GM21717 (cell line): ENCODE measurements around the gene NDRG2.

Experiments used
- ATAC-seq: cut with Tn5 transposase; IDR thresholded peaks from one replicate; pipeline ENCODE4 v1.9.1; 2021; ENCODE audit warnings: mild to moderate bottlenecking, moderate library complexity; ENCODE audit not compliant: unreplicated experiment

NDRG2 gene

DNA sequence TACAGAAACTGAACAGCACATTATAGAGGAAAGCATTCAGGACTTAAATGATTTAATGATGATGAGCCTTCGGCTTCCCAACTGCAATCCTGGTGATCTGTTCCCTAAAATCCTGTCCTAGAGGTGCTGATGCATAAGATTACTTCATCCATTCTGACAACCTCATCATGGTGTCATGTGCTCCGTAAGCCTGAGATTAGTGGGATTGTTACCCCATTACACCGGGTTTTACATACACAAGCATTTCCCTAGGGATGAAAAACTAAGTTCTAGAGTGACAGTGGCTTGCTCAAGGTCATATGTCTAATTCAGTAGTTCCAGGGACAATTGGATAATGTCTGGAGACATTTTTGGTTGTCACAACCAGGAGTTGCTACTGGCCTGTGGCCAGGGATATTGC is 12.3 kb upstream of the NDRG2 start:
- no peak for ATAC-seq

DNA sequence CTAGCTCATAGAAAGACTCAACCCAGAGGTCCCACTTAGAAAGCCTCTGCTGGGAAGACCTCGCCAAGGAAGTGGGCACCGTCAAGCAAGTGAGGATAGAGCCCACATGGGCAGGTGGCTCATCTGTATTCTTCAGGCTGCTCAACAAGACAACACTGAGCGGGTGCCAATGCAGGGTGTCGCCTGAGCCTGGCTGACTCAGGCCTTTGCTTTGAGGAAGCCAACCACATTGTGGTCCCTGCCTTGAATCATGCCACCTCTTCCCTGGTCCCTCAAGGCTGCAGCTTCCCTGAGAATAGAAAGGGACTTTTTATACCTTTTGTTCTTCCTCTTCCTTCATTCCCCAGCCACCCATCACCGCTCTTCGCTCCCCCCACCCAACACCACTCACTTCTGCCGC is 11.9 kb upstream of the NDRG2 start:
- ATAC-seq = no peak

DNA sequence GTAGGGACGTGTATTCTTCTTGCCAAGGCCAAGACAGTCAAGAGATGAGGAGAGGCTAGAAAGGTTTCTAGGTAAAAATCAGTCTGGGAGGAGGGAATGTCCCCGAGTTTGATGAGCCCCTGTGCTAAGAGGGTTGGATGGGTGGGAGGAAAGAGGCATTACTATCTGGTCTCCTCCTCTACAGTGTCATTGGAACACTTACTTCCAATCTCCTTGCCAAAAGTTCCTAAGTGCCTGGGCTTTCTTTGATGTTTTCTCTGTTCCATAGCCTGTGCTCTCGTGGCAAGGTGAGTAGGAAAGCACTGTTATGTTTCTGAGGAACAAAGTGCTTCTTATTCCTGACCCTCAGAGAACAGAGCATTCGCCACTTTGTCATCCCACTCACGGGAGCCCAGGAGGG is 9.8 kb upstream of the NDRG2 start, which contains the start of gene RNASE13:
TSS of gene RNASE13 (minus strand) at position 101 of the 400 bp plus-strand sequence. CDS start 519 bp downstream, outside the sequence.
- no peak for ATAC-seq

DNA sequence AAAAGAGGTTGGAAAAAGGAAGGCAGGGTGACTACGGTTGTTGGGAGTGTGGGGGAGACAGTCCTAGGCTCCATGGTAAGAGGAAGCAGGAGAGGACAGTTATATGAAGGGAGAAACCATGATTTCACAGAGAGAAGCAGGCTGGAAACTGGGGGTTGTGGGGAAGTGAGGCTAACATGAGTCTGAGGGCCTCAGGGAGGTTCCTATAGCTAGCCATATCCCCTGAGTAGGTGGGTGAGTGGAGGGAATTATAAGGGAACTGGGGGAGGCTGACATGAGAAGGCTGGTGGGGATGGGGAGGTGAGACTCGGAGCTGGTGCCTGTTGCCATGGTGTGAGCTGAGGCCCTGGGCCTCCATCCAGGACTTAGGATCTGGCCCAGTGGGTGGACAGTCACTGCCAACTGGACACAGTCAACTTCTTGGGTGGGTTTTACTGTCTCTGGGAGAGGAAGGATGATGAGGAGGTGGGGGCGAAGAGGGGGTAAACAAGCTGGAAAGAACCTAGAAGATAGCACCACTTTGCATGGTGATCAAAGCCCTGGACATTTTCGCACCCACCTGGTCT is 8.4 kb upstream of the NDRG2 start:
- no peak for ATAC-seq

DNA sequence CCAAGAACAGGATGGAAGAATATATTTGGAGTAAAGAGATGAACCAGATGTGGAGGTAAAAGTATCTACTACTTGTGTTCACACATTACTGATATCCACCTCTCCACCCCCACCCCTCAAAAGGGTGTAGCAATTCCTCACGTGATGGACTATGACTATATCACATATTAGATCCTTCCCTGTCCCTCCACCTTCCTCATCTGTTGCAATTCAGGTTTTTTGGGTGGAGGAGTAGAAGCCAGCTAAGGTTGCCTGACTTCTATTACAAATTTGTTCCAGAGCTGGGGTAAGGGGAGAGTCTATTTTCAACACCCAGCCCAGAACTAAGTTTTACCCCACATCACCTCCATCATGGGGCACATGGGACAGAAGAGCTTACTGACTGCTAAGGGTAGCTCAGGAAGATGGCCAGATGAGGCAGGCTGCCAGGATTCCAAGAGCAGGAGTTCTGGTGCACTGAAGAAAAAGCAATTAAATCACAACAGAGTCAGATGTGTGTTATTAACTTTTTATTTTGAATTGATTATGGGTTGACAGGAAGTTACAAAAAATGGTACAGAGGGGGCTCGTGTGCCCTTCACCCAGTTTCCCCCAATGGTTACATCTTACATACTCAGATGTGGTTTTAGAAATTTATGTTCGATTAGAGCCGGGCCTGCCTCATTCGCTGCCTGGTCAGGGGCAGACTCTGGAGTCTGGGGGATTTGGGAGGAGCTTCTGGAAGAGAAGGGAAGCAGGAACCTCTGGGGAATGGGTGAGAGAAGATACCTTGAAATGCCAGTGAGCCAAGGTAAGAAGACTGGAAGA is 7.7 kb upstream of the NDRG2 start:
- no peak for ATAC-seq

DNA sequence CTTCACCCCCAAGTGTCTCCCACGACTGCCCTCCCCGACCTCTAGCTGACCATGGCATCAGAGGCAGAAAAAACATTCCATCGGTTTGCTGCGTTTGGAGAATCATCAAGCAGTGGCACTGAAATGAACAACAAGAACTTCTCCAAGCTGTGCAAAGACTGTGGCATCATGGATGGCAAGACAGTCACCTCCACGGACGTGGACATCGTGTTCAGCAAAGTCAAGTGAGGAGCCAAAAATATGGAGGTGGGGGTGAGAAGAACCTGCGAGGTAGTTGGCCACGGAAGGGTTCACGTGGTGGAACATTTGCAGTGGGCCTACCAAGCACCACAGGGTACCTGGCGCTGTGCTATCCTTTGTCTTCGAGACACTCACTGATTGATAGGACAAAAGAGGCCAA is 5.7 kb upstream of the NDRG2 start:
- no peak for ATAC-seq

DNA sequence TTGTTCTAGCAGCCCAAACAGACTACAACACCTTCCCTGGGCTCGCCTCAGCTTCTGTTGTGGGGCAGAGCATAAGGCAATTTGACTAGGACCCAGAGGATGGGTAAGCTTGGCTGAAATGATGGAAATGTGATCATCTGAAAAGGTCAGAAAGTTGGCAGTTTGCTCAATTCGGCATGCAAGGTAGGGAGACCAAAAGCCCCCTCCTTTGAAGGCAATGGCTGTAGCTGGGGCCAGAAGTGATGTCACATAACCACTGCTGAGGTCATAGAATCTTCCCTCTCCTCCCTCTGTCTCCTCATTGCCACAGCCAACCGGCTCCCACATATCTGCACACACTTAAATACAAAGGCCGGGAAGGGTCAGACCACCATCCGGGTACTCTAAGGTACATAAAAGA is 5.1 kb upstream of the NDRG2 start, which contains the start of gene TPPP2:
TSS of gene TPPP2 (plus strand) at position 301 of the 400 bp plus-strand sequence. CDS start 365 bp downstream, outside the sequence.
- no peak for ATAC-seq

DNA sequence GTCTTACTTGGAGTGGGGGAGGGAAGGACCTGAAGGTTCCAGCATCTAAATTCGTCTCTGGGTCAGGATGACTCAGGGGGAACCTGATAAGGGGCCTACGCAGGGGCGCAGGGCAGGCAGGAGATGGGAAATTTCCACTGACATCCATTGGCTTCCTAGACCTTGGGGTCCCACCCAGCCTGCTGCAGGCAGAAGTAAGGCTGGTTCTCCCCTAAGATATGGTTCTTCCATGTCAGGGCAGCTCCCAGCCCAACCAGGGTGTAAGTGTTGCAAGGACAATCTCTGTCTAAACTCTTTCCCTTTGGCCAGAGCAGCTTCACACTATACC is 2.1 kb upstream of the NDRG2 start:
- no peak for ATAC-seq

DNA sequence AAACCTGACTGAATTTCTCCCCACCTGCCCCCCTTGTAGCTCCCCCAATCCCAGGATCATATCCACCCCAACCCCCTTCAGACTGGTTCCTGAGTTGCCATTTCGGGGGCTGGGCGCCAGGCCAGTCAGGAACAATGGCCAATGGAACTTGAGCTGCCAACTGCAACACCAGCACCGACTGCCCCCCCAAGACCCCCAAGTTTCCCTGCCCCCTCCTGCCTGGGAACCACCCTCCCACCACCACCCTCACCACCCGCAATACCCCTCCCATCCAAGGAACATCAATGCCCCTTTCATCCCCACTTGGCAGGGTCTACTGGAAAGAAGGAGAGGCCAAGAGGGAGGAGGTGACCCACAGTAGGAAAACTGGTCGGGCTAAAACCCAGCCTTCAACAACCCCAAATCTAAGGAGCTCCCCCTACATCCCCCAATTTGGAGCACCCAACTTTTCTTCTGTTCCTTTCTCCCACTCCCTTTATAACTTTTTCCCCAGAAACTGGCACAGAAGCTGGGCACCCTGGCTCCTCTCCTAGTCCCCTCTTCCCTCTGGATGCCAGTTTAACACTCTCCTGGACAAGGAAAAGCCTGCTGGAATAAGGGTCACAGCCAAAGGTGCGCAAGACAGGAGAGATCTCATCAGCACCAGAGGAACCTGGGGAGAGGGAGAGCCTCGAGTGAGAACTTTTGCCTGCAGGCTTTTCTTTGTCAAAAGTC is 1.6 kb upstream of the NDRG2 start:
- ATAC-seq = no peak

DNA sequence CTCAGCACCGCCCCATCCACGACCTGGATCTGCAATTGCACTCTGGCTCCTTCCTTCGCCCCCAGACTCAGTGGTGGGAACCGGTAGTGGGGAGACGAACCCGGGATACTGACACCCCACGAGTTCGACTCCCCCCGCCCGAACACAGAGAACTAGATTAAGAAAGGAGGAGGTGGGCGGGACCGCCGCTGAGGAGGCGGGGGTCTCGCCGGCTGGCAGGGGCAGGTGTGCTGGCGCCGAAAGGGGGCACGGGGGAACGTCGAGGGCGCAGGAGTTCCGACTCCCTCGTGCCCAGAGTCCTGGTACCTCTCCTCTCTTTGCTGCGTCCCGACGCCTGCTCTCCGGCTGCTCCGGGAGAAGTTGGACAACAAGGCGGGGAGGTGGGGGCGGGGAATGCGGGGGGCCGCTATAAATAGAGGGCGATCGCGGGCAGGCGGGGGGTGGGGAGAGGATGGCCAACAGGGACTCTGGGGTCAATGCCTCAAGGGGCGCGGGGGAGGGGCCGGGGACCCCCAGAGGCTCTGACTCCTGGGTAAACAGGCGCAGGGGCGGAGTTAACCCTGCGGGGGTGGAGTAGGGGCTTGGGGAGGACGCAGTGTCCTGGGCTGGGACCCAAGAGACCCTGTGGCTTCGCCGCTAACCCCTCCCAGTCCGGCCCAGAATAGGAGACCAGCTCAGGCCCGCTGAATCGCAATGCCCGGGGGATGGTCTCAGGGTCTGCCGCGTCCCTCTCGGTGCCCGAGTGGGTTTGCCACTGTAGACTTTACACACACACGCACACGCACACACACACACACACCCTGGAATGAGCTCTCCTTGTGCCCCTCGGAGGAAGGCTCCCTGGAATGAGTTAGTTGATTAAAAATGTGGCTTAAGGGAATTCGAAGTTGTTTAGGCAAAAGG is 761 bp upstream of the NDRG2 start:
- ATAC-seq = no peak

DNA sequence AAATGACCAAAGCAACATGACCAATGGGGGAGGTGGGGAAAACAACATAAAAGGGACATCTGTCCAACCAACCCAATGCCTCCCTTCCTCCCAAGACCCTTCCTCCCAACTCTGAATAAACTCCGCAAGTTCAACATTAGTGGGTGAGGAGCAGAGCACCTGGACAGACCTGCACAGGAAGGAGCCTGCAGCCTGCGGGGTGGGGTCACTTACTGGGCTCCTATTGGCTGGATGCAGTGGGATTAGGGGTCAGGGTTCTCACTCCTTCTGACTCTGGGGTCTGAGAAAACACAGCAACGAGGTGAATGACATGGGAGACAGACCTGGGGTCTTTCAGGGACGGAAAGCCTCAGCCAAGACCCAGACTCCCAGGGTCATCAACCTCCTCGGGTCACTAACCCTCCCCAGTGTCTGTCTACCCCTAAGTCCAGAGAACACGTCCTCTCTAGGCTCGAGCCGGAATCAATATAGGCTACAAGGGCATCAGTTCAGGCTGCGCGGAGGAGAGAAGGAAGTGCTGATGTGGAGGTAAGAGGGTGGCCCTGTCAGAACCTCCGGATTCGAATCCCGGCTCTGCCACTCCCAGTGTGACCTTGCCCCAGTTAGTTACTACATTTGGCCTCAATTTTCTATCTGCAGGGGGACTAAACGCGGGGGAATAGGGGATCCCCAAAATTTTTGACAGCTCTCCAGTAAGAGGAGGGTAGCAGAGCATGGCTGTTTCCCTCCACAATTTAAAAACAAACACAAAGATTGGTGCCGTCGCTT is 860 bp downstream of the NDRG2 start:
- ATAC-seq = no peak

DNA sequence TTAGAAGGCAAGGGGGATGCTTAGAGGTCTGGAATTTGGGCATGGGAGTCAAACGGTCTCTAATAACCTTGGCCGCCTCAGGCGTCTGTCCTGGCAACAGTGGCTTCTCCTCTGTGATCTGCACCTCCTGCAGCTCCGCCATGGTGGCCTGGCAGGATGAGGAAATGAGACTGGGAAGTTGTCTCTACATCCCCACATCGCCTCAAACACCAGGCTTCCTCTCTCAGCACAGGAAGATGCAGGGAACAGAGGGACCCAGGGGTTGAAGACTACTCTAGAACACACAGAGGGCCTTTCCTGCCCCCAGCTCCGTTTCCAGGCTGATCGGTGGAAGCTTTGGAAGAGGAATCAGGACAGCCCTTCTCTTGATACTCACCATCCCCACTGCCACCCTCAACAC is 1.7 kb downstream of the NDRG2 start:
- no peak for ATAC-seq

DNA sequence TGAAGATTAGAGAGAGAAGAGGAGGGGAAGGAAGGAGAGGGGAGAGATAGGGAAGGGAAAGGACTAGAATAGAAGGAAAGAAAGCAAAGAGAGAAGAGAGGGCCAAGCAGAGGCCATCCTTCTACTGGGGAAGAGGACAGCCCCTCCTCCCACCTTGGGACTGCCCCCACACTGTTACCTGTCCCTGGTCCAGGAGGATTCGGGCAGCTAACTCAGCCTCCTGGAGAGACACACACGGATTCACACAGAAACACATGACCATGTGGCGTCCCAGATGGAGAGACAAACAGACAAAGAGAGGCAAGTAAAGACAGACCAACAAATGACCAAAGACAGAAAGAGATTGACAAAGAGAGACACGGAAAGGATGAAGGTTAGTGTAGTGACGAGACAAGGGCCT is 2.2 kb downstream of the NDRG2 start:
- no peak for ATAC-seq

DNA sequence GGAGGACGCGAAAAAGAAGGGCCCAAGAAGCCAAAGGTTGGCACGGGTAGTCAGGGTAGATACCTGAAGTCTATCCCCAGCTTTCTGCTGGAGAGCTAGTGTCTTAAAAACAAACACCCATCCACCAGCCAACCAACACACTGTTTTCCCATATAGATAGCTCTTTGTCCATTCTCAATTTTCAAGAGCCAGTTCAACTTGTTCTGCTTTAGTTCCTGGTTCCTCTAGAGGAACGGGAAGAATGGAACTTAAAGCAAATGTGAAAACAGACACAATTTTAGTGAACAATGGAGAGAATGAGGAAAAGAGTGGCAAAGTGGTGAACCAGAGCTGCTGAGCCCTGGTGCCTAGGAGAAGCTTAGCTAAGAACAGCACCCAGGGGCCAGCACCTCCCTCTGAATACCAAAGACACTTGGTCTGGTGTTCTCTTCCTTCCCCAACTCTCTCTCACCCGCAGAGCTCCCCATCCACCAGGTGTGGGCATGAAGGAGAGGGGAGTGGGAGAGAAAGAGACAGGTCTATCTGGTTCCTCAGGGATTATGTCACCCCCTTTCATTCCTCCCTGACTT is 3.8 kb downstream of the NDRG2 start:
- no peak for ATAC-seq

DNA sequence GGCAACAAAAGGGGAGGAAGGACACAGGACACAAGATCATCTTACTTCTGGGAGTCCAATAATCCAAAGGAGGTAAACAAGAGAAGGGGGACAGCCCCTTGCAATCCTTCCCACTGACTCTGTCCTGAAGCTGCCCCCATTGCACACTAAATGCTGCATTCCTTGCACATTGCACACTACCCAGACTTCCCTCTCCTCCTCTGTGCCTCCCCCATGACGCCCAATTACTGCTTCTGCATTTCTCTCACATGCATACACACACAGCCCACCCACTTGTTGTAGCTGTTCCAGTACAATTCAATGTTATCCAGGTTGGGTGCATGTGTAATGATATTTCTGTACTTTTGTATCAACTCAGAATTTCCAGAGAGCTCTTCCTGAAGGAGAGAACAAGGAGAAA is 5.5 kb downstream of the NDRG2 start:
- ATAC-seq = no peak

DNA sequence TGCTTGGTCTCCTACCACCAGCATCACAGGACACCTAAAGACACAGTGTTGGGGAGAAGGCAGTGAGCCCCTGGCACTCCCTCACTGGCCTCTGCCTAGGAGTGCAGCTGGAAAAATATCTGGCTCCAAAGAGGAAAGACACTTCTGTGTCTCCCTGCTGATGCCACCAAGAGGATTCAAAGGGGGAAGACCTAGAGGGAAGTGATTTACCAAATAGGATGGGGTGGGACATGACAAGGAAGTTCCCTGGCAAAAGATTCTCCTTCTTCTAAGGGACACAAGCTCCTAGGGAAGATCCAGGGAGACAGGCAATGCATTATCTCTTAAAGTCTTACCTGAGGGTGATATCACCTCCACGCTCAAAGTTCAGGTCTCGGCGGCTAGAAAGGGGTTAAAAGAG is 6.1 kb downstream of the NDRG2 start:
- no peak for ATAC-seq

DNA sequence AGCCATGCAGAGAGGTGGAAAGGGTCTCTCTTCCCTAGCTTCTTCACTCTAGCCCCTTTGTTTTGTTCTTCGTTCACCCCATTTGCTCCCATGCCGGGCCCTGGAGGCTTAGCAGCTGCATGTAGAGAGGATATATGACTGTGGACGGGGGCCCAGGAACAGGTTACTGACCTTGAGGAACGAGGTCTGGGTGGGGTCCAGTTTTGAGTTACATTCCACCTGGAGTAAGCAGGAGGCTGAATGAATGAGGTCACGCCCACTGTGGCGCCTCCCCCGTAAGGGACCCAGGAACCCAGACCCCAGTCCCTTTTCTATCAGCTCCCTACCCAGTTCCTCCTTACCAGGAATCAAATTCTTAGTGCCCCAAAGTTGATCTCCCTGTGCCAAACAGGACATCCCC is 6.6 kb downstream of the NDRG2 start:
- no peak for ATAC-seq

DNA sequence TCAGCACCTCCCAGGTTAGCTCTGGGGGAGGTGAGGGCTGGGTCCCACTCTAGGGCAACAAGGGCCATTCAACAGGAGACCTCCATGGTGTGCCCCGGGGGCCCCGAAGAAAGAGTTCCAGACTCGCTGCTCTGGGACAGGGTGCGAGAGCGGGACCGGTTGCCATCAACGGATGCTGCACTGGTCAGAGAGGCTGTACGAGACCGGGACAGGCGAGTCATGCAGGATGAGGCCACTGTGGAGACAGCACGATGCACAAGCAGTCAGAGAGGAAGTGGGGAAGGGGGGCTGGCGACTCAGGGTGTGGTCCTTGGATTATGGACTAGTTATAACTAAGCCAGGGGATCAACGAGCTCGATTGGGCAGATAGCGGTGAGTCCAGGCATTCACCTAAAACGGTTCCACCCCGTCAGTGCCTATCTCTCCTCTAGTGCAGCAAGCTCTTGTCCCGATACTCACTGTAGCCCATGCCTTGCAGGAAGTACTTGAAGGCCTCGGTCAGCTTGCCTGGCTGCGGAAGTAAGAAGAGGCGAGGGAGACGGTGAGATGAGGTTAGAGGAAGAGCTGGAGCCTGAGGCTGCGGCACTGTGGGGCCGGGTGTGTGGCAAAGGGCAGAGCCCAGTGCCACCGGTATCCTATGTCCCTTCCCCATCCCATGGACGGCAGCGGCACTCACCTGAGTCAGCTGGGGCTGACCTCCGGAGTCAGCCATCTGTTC is 7.2 kb downstream of the NDRG2 start:
- ATAC-seq = no peak

DNA sequence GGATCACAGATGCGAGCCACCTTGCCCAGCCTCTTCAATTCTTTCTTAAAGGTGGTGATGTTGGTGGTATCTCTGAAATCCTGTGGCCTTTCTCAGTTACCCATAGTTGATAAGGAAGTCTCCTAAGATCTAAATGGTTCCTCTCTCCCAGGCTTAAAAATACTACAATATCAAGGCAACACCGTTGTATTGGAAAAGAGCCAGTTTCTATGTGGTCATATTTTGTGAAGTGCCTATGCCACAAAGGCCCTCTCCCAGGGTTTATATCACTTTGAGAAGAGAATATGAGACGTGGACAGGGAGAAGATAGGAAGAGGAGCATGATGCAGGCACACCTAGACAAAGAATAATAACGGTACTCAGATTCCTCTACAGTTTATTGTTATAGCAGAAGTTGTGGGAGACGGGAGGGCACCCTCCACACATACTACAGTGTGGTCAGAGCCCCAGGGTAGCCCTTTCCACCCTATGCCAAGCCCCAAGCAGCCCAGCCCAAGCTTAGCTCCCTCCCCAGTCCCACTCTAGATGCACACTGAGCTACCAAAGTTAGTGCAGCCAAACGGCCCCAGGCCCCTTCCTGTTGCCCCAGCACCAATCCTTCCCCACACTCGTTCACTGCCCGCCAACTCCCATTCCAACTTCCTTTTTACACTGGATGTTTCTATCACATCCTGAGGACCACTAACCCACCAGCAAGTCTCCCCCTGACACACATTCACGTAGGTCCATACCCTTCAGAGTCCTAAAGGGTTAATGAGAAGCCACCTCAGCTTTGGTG is 8.3 kb downstream of the NDRG2 start:
- ATAC-seq = no peak
